HG02973 (cell line): ENCODE results near the gene WDFY4.

Experiments
- ATAC-seq: cut with Tn5 transposase; IDR thresholded peaks from one replicate; pipeline ENCODE4 v1.9.1; 2021; ENCODE audit warnings: moderate library complexity; ENCODE audit not compliant: unreplicated experiment

The WDFY4 gene

DNA sequence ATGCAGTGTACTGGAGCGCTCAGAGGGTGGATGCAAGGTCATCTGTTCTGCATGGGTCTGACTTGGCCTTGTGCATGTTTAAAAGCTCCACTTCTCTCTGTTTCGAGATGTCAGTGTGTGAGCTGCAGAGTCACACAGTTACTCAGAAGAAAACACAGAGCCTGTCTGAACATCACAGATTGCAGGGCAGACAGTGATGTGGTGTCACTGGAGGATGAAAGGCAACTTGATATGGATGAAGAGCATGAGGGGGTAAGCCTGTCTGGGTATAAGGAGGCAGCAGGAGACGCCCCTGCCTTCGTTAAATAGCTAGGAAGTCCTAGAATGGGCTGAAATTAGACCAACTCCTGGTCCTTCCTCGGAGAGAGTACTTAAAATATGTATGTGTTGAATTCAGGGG lies 322.5 kb downstream of the WDFY4 start:
- no peak for ATAC-seq

DNA sequence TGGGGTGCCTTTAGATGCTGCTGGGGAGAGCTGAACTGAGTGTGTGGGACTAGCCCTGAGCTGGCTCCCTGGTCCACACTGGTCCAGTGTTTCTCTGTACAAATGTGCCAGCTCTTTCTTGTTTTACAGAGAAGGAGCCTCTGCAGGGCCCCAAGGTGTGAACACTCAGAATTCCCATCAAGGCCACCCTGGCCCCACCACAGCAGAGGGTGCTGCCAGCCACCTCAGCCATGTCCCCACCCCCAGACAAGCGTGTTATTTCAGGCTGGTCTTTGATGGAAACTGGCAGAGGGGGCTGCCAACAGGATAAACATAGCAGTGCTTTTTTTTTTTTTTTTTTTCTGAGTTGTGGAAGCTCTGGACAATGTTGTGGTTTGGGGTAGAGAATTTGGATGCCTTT lies 323.4 kb downstream of the WDFY4 start:
- ATAC-seq = no peak

DNA sequence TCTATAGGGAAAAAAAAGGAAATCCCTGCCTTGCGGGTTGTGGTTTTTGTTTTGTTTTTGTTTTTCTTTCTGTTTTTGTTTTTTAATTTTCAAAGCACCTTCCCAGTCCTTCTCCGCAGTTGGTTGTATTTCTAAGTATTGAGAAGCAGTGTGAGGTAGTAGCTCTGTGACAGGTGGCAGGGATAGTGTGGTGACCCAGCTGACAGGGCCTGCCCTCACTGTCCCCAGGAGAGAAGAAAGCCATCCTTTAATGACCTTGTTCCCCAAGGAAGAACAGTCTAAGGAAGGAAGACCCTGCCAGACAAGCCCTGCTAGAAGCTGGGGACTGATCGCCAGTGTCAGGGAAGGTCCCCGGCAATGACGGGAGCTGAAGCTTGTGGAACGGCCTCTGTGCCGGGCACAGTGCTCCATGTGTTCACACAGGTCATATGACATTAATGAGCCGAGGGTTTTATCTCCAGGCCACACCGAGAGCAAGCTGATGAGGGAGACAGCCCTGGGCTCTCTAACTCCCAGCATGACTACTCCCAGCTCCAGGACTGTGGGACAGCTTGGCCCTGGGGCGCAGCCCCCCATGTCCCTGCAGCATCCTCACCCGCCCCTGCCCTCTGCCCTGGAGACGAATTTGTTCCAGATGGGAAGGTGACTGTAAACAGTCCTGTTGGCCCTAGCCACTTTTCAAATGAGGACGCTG lies 324.0 kb downstream of the WDFY4 start:
- no peak for ATAC-seq

DNA sequence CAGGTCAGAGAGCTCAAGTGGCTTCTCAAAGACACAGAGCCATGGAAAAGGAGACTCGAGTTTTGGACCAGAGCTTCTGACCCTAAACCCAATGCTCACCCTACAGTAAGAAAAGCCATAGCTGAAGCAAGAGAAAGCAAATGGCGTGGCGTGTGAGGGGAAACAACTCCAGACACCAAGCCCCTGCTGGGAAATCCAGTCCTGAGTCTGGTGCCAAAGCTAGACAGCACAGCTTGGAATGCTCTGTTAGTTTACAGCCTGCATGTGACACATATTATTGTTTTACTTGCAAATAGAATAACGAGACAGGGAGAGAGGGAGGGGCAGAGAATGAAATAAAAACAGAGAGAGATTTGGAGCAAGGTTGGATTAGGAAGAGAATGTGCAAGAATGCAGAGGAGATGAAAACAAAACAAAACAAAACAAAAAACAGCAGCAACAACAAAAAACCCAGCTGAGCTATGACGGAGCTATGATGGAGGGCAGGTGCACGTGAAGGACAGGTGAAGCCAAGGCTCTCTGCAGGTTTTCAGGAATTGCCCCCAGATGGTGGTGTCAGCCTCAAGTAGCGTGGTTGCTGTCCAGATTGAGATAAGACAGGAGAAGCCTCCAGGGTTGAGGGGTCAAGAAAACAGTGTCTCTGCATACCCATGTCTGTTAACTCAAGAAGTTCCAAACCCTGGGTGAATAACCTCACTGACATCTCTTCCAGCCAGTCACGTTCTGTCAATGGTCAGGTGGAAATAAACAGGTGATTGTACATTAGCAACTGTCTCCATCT lies 324.7 kb downstream of the WDFY4 start:
- no peak for ATAC-seq

GRCh38 chr10:49010295-49010694 lies 325.6 kb downstream of the WDFY4 start:
- no peak for ATAC-seq

GRCh38 chr10:49010865-49011264 lies 326.2 kb downstream of the WDFY4 start:
- no peak for ATAC-seq

- no peak for ATAC-seq
Observed at GRCh38 chr10:49011756-49012155, 327.1 kb downstream of the WDFY4 start.

DNA sequence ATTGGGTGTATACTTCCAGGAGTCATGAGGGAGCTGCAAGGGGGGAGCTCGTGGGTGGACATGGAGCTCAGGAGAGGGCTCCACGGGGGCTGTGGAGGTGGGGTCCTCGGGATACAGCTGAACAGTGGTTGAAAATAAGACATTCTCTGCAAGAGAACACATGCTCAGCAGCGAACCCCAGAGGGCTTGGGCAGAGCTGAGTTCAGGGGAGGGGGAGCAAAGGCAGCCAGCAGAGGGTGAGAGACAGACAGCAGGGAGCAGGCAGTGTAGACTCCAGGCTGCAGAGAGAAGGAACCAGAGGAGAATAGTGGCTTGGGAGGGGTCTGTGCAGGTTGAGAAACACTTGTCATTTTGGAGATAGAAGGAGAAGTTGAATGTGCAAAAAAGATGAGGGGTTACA lies 327.9 kb downstream of the WDFY4 start:
- ATAC-seq = no peak

- no peak for ATAC-seq
Observed at GRCh38 chr10:49015700-49016099, 331.0 kb downstream of the WDFY4 start.

- ATAC-seq = no peak
Observed at GRCh38 chr10:49021685-49022084, 337.0 kb downstream of the WDFY4 start.

- ATAC-seq = no peak
Observed at GRCh38 chr10:49023071-49023470, 338.4 kb downstream of the WDFY4 start.

GRCh38 chr10:49023752-49024151 lies 339.1 kb downstream of the WDFY4 start:
- no peak for ATAC-seq

- no peak for ATAC-seq
Observed at GRCh38 chr10:49024484-49024883, 339.8 kb downstream of the WDFY4 start.

DNA sequence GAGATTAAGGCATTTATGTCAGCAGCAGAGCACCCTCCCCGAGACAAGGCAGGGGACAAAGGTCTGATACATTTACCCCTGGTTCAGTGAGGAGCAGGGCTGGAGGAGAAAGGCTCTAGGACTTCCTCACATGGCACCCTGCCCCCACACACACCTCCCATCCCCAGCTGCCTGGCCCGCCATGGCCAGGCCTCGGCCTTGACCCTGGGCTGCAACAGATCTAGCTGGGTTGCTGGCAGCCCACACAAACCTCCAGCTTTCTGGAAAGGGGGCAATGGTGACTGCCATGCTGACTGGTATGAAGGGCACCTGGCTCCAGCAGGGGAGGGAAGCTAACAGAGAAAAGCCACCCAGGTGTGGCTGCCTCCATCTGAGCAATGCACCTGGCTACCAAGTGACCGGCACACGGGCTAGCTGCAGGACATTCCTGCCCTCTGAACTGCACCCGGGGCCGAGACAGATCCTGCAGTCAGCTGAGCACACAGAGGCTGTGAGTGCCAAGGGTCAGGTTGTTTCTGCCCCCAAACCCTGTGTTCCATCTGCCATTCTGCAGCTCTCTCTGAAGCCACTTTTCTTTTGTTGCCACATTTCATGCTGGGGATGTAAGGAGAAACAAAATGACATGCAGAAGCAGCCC lies 340.8 kb downstream of the WDFY4 start:
- no peak for ATAC-seq

DNA sequence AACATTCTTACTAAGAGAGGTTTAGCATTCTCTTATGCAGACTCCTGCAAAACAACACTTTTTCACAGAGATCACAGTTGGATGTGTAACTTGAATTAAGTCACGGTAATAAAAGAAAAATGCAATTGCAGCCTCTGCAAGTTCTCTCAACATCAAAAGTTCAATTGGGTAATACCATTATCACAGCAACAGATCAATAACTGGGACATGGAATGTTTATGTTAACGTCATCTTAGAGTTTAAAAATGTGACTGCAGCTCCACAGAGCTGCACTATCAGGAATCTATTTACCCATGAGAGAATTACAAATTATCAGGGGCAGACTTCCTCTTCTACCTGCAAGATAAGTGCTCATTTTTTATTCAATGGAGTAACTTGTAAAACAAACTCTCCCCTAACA lies 344.0 kb downstream of the WDFY4 start:
- no peak for ATAC-seq

DNA sequence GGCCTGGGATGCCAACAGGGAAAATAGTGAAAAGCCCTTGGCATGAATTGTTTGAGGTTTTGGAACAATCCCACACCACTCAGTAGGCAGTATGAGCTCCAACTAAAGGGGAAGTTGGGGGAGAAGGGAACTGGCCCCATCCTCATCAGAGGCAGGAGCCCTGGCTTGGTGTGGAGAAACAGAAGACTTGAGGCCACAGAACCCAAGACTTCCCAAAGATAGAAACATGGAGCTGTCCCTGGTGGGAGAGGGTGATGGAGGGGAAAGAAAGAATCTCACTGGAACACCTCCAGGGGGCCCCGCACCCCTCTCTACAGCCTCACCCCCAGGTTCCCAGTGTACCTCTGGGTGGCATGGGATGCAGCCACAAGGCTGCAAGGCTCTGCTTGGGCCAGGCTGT lies 345.0 kb downstream of the WDFY4 start:
- ATAC-seq = no peak
